H7 (cell line): ENCODE data around the gene PPFIA4. TPM values are rescaled to one million over a fixed set of nuclear protein-coding genes. Genes with fewer than 3 reads are reported as not detected.

Experiments used
- DNase-seq: peaks from one replicate; pipeline ENCODE4 v3.0.0; 2012
- H3K27me3 ChIP-seq: 2 replicates; pipeline ENCODE4 v1.6.0; 2011; ENCODE audit warnings: mild to moderate bottlenecking, low read length; ENCODE audit not compliant: control insufficient read depth, insufficient read depth
- H3K36me3 ChIP-seq: replicated peaks from 2 replicates; pipeline ENCODE4 v1.5.1; 2011; ENCODE audit warnings: low read length; ENCODE audit not compliant: control insufficient read depth, insufficient read depth
- H3K4me3 ChIP-seq: 2 replicates; pipeline ENCODE4 v1.5.1; 2011; ENCODE audit warnings: low read depth, mild to moderate bottlenecking, control low read depth, low read length, moderate library complexity; ENCODE audit not compliant: insufficient read depth
- total RNA-seq: library from RNA; depleted of rRNA; stranded (reverse); fragments of >200 nt; shearing (Covaris generic); gene quantifications from 2 replicates; pipeline ENCODE4 v1.2.3, GENCODE V29; 2014

PPFIA4 gene
- total RNA-seq, 1 experiment from 2014 or later: 3.1 TPM

DNA sequence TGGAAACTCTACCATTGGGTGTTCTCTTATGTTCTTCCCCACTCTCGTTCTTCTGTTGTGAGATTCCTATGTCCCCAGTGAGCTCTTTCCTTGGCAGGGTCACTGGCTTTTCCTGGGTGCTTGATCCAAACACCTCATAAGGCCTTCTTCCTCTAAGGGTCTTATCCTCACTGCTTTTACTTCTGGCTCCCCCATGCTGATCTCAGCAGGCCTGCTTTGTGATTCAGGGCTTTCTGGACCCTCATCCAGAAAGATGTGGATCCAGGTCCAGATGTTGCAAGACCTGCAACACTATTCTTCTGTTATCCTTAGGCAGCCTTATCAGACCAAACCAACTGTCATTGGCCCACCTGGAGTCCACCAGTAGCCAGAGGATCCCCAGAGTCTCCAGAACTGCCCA, 70.7 kb downstream of the PPFIA4 start:
- H3K27me3 ChIP-seq: no peaks in the 10 kb centered on the region; the same call in 1 of the 2 replicates
- no peak for DNase-seq
- no peak overlapping the region for H3K4me3 ChIP-seq
- H3K36me3 ChIP-seq: no peaks in the 10 kb centered on the region

DNA sequence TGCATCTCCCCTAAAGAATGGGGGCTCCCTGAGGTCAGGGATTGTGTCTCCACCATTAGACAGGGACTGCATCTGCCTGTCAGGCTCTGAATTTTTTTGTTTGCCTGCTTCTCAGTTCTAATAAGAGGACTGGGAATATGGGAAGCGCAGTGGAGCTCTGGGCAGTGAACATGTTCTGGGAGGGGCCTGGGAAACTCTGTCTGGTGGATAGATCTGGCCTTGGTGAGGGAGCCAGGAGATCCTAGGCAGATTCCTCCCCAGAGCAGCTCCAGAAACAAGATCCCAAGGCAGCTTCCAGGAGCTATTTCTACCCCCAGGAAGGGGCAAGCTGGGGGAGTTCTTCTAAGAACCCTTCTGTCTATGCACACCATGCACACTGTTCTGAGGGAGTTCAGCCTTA, 72.2 kb downstream of the PPFIA4 start:
- no peak for DNase-seq
- Histone ChIP-seq H3K4me3 (no peak overlapping the region), H3K36me3 (no peaks in the 10 kb centered on the region)

DNA sequence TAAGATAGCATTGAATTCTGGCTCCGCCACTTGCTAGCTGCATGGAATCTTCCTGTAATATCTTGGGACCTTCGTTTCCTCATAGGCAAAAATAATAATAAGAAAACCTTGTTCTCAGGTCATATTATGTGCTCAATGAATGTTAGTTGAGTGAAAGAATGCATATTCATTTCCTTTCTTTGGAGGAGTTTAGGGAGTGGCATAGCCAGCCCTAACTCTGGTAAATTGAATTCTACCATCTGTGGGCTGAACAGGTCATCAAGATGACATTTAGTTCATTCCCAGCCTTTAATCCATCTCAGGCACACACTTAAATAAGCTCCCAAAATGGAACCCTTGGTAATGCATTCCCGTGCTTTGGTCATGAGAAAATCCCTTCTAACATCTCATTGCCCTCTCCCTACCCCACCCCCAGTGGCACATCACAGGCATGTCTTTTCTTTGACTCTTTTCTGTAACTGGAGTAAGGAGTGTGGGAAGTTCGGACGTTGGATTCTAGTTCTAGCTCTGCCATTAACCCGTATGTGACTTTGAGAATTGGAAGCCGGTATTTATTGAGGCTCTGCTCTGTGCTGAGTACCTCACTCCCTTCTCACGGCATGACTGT, 72.7 kb downstream of the PPFIA4 start:
- DNase-seq: no peak
- Histone ChIP-seq H3K4me3 (no peak overlapping the region), H3K36me3 (no peaks in the 10 kb centered on the region), H3K27me3 (no peaks in the 10 kb centered on the region)

More for the DNA sequence above, 72.2 kb downstream of the PPFIA4 start:
- no peaks in the 10 kb centered on the region for H3K27me3 ChIP-seq

DNA sequence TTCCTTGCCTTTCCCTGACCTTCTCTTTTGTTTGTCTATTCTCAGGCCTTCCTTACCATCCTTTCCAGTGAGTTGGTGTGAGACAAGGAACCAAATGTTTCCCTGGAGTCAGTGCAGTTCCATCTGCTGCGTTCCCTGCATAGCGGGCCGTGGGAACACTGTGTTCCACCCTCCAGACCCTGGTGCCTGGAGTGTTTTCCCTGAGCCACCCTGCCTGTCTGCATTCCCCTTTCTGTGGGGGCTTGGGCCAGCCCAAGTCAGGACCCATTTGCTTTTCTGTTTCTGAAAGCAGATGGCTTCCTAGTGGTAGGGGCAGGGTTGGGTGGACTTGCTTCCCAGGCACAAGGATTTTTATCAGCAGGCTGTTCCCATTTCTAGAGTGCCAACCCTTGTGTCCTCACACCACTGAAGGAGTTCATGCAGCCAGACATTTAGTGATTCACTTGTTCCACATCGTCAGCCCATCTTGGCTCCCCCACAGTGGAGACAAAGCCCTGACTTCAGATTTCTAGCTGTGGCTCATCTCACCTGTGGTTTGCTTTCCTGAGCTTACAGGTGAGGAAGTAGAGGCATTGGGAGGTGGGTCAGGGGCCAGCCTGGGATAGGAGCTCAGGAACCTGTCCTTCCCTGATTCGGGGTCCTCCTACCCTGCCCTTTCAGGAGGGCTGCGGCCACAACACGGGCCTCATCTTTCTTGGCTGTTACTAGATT, 73.7 kb downstream of the PPFIA4 start:
- Histone ChIP-seq H3K27me3 (no peaks in the 10 kb centered on the region), H3K36me3 (no peaks in the 10 kb centered on the region), H3K4me3 (no peak overlapping the region)
- DNase-seq: no peak

DNA sequence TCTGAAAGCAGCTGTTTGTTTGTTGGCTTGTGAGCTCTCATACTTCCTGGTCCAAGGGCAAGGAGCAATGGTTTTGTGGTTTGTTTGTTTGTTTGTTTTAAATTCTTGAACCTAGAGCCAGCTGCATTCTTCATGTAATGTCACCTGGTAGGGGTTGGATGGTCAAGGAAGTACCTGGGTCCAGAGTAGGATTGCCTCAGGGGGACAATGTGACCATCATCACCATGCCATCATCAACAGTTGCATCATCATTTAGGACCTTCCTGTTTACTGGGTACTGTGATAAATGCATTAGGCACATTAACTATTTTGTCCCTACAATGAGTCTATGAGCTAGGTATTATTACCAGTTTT, 74.2 kb downstream of the PPFIA4 start:
- Histone ChIP-seq H3K36me3 (no peaks in the 10 kb centered on the region), H3K27me3 (no peaks in the 10 kb centered on the region), H3K4me3 (no peak overlapping the region)
- no peak for DNase-seq

DNA sequence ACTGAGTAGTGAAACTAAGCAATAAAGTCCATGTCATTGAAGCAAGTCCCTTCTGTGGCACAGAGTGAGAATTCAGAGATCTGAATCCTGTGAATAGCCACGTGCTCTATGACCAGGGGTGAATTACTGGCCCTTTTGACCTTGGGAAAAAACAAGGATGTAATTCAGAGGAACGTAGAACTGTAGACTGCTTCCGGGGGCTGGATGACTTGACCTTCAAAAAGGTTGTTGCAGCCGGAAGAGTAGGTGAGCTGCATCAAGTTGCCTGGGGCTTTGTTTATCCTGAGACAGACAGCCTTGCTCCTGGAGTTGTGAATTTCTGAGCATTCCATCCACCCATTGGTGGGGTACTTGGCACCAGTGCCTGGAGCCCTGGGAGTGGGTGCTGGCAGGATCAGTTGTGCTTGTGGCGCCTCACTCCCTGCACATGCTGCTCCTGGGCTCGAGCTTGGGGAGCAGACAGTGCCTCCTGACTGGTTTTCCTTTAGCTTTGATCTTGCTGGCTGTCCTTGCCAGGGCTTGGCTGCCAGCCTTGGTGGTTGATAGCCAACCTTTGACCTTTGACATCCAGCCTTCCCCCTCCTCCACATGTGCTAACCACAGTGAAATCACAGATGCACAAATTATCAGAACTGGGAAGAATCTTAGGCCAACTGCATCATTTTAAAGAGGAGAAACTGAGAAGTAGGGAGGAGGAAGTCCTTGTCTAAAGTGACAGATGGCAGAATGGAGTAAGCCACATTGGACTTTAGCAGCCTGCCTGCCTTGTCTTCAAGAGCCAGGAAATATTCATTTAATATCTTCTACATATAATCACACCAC, 75.7 kb downstream of the PPFIA4 start:
- Histone ChIP-seq H3K36me3 (no peaks in the 10 kb centered on the region), H3K4me3 (no peak overlapping the region), H3K27me3 (no peaks in the 10 kb centered on the region)
- DNase-seq: no peak

DNA sequence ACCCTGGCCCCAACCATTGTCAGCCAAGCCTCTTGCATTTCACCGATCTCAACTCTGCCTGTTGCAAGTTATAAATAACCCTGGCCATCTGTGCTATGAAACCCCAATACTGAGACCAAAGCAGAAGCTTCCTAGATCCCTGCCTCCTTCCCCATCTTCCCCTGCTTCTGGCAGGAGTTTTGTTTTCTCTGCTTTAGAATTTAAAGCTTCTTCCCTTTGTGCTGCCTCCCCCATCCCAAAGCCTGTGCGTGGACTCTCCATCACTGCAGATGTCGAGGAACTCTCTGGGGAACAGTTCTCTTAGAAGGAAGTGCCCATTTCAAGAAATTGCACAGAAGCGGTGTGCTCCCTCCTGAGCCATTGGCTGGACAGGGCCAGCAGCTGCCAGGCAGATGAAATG, 76.9 kb downstream of the PPFIA4 start:
- Histone ChIP-seq H3K36me3 (no peaks in the 10 kb centered on the region), H3K27me3 (no peaks in the 10 kb centered on the region), H3K4me3 (no peak overlapping the region)
- DNase-seq: no peak

DNA sequence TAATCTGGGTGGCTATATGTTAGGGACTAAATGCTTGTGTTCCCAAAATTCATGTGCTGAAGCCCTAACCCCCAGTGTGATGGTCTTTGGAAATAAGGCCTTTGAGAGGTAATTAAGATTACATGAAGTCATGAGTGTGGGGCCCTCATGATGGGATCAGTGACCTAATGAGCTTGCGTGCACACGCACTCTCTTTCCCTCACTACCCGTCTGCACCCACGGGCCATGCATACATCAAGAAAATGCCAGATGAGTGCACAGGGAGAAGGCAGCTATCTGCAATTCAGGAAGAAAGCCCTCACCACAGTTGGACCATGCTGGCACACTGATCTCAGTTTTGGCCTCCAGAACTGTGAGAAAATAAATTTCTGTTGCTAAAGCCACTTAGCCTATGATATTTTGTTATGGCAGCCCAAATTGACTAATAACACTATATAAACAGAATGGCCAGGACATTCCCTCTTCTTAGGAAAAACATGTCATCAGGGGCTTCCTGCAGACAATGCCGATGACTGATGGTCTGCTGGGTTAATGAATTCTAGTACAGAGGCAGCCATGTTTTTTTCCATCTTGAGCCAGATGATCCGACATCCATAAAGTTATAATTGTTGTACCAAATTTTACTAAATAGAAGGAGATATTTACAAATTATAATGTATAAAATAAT, 77.7 kb downstream of the PPFIA4 start:
- Histone ChIP-seq H3K36me3 (no peaks in the 10 kb centered on the region), H3K27me3 (no peaks in the 10 kb centered on the region), H3K4me3 (no peak overlapping the region)
- no peak for DNase-seq

DNA sequence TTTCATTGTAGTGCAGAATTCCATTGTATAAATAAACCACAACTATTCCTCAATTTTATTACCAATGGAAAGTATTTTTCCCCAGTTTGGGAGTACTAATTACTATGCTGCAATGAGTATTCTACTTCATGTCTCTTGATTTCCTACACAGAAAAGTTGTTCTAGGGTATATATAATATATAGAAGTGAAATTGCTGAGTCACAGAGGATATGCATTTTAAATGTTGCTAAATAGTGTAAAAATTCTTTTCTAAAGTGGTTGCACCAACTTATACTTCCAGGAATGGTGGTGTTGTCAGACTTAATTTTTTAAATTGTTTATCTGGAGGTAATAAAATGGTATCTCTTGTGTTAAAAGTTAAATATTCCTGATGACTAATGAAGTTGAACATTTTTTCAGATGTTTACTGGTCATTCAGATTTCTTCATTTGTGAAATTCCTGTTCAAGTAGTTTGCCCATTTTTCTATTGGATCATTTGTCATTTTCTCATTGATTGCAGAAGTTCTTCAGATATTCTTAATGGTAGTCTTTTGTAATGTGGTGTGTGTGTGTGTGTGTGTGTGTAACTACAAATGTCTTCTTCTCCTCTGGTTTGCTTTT, 78.6 kb downstream of the PPFIA4 start:
- DNase-seq: no peak
- H3K27me3 ChIP-seq: no peaks in the 10 kb centered on the region
- H3K4me3 ChIP-seq: no peak overlapping the region
- H3K36me3 ChIP-seq: no peaks in the 10 kb centered on the region

DNA sequence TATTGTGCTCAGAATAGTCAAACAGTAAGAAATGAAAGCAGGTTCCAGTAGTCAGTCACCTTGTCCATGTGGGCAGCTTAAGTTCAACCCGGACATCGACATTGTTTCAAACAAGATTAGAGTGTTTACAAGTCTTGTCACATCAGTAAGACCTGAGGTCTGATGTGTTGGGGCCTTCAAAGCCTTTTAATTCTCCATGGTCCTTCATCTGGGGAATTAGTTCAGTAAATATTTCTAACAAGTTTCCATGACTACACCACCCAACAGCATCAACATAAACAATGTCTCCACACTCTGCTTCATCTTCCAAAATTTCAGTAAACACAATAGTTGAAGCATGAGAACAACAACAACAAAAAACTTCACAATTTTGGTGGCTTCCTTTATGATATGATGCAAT, 86.2 kb downstream of the PPFIA4 start:
- H3K4me3 ChIP-seq: no peak overlapping the region
- peaks cover 8% of the 10 kb centered on the region for H3K27me3 ChIP-seq
- no peak for DNase-seq
- no peaks in the 10 kb centered on the region for H3K36me3 ChIP-seq

DNA sequence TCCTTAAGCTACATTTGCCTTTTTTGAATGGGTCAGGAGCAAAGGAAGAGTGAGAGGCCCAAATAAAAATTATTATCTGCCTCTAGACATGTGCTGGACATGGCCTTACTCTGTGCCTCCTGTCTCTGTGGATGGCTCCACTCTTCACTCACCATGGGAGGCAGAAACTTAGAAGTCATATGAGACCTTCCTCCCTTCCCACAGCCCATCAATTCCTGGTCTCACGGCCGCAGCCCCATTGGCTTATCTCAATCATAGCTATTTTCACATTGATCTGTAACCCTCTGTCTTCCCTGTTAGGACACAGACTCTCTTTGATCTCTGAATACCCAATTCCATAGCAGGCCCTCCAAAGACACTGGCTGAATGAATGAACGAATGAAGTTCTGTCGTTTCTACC, 87.0 kb downstream of the PPFIA4 start:
- no peak for DNase-seq
- no peaks in the 10 kb centered on the region for H3K36me3 ChIP-seq
- no peak overlapping the region for H3K4me3 ChIP-seq
- H3K27me3 ChIP-seq: peaks cover 10% of the 10 kb centered on the region

DNA sequence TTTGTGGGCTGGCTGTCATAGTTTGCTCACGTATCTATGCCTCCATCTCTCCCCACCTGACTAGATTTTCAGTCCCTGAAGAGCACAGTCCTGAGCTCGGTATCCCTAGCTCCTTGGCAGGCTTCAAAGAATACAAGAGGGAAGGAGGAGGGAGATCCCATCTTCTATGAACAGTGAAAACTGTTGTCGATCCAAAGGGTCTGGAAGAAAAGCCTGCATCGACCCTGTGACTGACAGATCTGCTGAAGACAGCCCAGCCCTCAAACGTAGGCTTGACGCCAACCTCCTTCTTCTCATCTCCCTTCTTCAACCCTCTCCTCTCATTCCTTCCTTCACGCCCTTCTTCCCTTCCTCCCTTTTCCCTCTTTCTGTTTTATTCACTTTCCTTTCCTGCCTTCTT, 87.9 kb downstream of the PPFIA4 start:
- Histone ChIP-seq H3K27me3 (peaks cover 10% of the 10 kb centered on the region), H3K36me3 (no peaks in the 10 kb centered on the region), H3K4me3 (no peak overlapping the region)
- DNase-seq: no peak

DNA sequence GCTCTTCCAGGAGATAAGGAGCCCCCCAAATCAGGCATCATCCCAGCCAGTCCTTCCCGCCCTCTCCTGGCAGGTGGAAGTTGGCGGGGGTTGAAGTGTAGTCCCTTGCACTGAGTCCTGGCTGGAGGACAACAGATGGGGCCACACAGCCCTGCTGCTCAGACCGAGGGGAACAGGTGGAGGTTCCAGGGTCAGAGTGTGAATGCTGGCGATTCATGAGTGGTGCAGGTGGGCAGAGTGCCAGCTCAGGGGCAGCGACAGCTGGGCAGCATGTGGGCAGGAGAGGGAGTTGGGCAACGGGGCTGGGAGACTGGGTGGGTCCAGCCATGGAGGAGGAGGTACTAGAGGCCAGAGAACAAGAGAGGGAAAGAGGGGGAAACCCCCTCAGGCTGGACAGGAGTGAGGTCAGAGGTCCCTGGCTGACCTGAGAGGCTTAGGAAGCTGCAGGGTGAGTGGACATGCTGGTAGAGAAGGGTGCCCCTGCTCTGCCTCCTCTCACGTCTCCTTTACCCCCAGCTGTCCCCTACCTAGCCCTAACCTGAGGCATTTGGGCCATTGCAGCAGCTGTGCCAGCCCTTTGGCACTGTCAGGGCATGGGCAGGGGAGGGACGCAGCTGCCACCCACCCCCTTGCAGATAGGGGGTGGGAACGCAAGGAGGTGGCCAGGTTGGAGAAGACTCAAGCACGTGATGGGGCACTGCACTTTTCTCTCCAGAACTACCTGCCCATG, 90.0 kb downstream of the PPFIA4 start:
- peaks cover 10% of the 10 kb centered on the region for H3K27me3 ChIP-seq
- no peak overlapping the region for H3K4me3 ChIP-seq
- no peak for DNase-seq
- H3K36me3 ChIP-seq: no peaks in the 10 kb centered on the region
